K562 (cell line): Measurements from ENCODE around the gene LRRC58. TPM values are rescaled to one million over a fixed set of nuclear protein-coding genes. Genes with fewer than 3 reads are reported as not detected.

Experiments
- GATAD2B ChIP-seq: fragments of 450-650 bp; IDR thresholded peaks from 2 replicates; pipeline ENCODE4 v1.6.1; 2017; ENCODE audit warnings: mild to moderate bottlenecking, borderline replicate concordance
- LARP7 ChIP-seq: fragments of 450-650 bp; IDR thresholded peaks from 2 replicates; pipeline ENCODE4 v1.6.1; 2016
- MAFG ChIP-seq: fragments of 450-650 bp; conservative IDR thresholded peaks from 2 replicates; pipeline ENCODE4 v1.6.1; 2016; ENCODE audit warnings: missing genetic modification characterization, missing compliant biosample characterization
- MIER1 ChIP-seq: fragments of 450-650 bp; IDR thresholded peaks from 2 replicates; pipeline ENCODE4 v1.6.1; 2016; ENCODE audit warnings: antibody characterized with exemption, mild to moderate bottlenecking, low read depth
- MXI1 ChIP-seq: IDR thresholded peaks from 2 replicates; pipeline ENCODE4 v1.6.1; 2011; ENCODE audit warnings: low read depth, mild to moderate bottlenecking, improper control_type of control experiment, low read length
- NFRKB ChIP-seq: fragments of 450-650 bp; IDR thresholded peaks from 2 replicates; pipeline ENCODE4 v1.6.1; 2016; ENCODE audit warnings: low read depth
- RBM25 ChIP-seq: fragments of 200-400 bp; formaldehyde crosslinking; IDR thresholded peaks from 2 replicates; pipeline ENCODE4 v1.6.1; 2018; ENCODE audit warnings: low read length, low read depth, moderate library complexity; ENCODE audit not compliant: severe bottlenecking
- SP2 ChIP-seq: IDR thresholded peaks from 2 replicates; pipeline ENCODE4 v1.6.1; 2011; ENCODE audit warnings: mild to moderate bottlenecking, low read depth, low read length, moderate library complexity; ENCODE audit not compliant: poor library complexity, severe bottlenecking; ENCODE audit errors: extremely low read depth
- ZNF551 ChIP-seq: fragments of 250-450 bp; sonication (Bioruptor Pico); IDR thresholded peaks from 2 replicates; pipeline ENCODE4 v1.5.0; 2021; ENCODE audit warnings: mild to moderate bottlenecking, moderate library complexity
- ZNF583 ChIP-seq: fragments of 250-450 bp; sonication (Bioruptor Pico); IDR thresholded peaks from 2 replicates; pipeline ENCODE4 v1.4.0; 2020
- polyA plus RNA-seq, 8 experiments: library from polyadenylated mRNA; depleted of rRNA in 4 of 8; stranded (reverse) in 5 of 8; unstranded in 3 of 8; fragments of >200 nt; fragmentation: Nextera tagmentation in 2 of 8; fragmentation: Illumina TruSeq in 1 of 8; extraction: Ambion mirVana in 2 of 8; extraction: Trizol in 1 of 8; gene quantifications; 2 replicates each; pipeline versions ENCODE4 v1.2.1 to v1.2.3, GENCODE V29; 2011 to 2014; ENCODE audit warnings: inconsistent platforms in 1 of 8, missing spikeins in 1 of 8
- total RNA-seq, 7 experiments: library from RNA; depleted of rRNA in 6 of 7; stranded (reverse); fragments of >200 nt in 6 of 7; fragmentation: Illumina TruSeq in 2 of 7; extraction: Trizol in 2 of 7; gene quantifications; 2 replicates each; pipeline versions ENCODE4 v1.2.1 to v1.2.3, GENCODE V29; 2011 to 2021; ENCODE audit warnings: low replicate concordance in 1 of 7
- TF ChIP-seq, protein P1 (sequence below): fragments of 450-650 bp; IDR thresholded peaks from 2 replicates; pipeline ENCODE4 v1.6.1; 2017; ENCODE audit warnings: antibody characterized with exemption
- TF ChIP-seq, protein P2 (sequence below): fragments of 250-450 bp; sonication (Bioruptor Pico); IDR thresholded peaks from 2 replicates; pipeline ENCODE4 v1.8.0; 2022; ENCODE audit warnings: inconsistent platforms, mild to moderate bottlenecking, moderate library complexity, borderline replicate concordance
- TF ChIP-seq, protein P3 (sequence below): fragments of 250-450 bp; sonication (Bioruptor Pico); IDR thresholded peaks from 2 replicates; pipeline ENCODE4 v1.8.0; 2022; ENCODE audit warnings: moderate library complexity, mild to moderate bottlenecking, inconsistent platforms

LRRC58 gene
- total and polyA plus RNA-seq, 9 of the 15 experiments (the other 6 are each of a cell fraction or from before 2014, with no cell fraction given): 5.6 to 26.6 (median 14.8) TPM

DNA sequence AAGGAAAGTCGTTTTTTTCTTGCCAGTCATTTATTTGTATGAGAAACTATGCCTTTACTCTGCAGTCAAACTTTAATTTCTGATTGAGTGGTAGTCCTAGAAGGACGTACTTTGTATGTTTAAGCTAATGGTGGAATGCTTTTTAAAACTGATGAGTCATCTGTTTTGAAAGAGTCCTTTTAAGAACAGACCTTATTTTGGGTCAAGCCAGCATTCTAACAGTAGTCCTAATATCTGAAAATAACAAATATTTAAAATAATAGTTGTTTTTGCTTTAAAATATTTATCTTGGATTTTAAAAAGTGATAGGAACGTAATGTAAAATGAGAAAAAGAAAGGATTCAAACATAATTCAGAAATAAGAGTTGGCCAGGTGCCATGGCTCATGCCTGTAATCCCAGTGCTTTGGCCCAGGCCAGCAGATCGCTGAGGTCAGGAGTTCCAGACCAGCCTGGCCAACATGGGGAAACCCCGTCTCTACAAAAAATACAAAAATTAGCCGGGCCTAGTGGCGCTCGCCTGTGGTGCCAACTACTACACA, 1.3 kb upstream of the LRRC58 start (continued):
- no peak for TF ChIP-seq RBM25
- TF ChIP-seq, protein P1, sequence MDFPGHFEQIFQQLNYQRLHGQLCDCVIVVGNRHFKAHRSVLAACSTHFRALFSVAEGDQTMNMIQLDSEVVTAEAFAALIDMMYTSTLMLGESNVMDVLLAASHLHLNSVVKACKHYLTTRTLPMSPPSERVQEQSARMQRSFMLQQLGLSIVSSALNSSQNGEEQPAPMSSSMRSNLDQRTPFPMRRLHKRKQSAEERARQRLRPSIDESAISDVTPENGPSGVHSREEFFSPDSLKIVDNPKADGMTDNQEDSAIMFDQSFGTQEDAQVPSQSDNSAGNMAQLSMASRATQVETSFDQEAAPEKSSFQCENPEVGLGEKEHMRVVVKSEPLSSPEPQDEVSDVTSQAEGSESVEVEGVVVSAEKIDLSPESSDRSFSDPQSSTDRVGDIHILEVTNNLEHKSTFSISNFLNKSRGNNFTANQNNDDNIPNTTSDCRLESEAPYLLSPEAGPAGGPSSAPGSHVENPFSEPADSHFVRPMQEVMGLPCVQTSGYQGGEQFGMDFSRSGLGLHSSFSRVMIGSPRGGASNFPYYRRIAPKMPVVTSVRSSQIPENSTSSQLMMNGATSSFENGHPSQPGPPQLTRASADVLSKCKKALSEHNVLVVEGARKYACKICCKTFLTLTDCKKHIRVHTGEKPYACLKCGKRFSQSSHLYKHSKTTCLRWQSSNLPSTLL: no peak
- TF ChIP-seq MAFG (tag): peak; percentile 99
- TF ChIP-seq ZNF583: no peak
- TF ChIP-seq, protein P2, sequence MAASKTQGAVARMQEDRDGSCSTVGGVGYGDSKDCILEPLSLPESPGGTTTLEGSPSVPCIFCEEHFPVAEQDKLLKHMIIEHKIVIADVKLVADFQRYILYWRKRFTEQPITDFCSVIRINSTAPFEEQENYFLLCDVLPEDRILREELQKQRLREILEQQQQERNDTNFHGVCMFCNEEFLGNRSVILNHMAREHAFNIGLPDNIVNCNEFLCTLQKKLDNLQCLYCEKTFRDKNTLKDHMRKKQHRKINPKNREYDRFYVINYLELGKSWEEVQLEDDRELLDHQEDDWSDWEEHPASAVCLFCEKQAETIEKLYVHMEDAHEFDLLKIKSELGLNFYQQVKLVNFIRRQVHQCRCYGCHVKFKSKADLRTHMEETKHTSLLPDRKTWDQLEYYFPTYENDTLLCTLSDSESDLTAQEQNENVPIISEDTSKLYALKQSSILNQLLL (CRISPR knock-in tag): no peak
- TF ChIP-seq LARP7: no peak
- no peak for TF ChIP-seq MXI1
- TF ChIP-seq, protein P3, sequence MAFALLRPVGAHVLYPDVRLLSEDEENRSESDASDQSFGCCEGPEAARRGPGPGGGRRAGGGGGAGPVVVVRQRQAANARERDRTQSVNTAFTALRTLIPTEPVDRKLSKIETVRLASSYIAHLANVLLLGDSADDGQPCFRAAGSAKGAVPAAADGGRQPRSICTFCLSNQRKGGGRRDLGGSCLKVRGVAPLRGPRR: no peak
- no peak for TF ChIP-seq MIER1
- no peak for TF ChIP-seq ZNF551 (CRISPR knock-in tag)
- no peak for TF ChIP-seq GATAD2B
- 0 out of 2 replicates have a peak, but pooled peaks have one; percentile 23 for TF ChIP-seq NFRKB
- no peak for TF ChIP-seq SP2
